Neural crest cell (in vitro differentiated cells): ENCODE data around the gene IFT80. TPM values are rescaled to one million over a fixed set of nuclear protein-coding genes. Genes with fewer than 3 reads are reported as not detected.
"Not testable (repeated sequence)": the region's sequence is repeated elsewhere in the genome, so short reads cannot be mapped to it uniquely, and the experiment has no call there.

Experiments
- DNase-seq: peaks from one replicate; pipeline ENCODE4 v3.0.0; 2021; ENCODE audit warnings: low read depth, mixed read lengths, low spot score
- H3K27ac Mint-ChIP-seq: one replicate; pipeline ENCODE4 v1.8.0; 2021; ENCODE audit warnings: mild to moderate bottlenecking, mixed read lengths; ENCODE audit not compliant: unreplicated experiment
- H3K27me3 Mint-ChIP-seq: 2 replicates; pipeline ENCODE4 v1.8.0; 2021; ENCODE audit warnings: low read depth, mild to moderate bottlenecking, mixed read lengths
- H3K36me3 Mint-ChIP-seq: 2 replicates; pipeline ENCODE4 v1.8.0; 2021; ENCODE audit warnings: low read depth, mild to moderate bottlenecking, mixed read lengths
- H3K4me1 Mint-ChIP-seq: 2 replicates; pipeline ENCODE4 v1.8.0; 2021; ENCODE audit warnings: mixed read lengths
- H3K4me3 Mint-ChIP-seq: one replicate; pipeline ENCODE4 v1.8.0; 2021; ENCODE audit warnings: mild to moderate bottlenecking, mixed read lengths
- H3K9me3 Mint-ChIP-seq: 2 replicates; pipeline ENCODE4 v1.8.0; 2021; ENCODE audit warnings: mixed read lengths
- total RNA-seq: library from RNA; stranded (reverse); gene quantifications from 2 replicates; pipeline ENCODE4 v1.2.1, GENCODE V29; 2021
- TF ChIP-seq, protein P1 (sequence below): fragments of 200-600 bp; sonication (generic); conservative IDR thresholded peaks from 2 replicates; pipeline ENCODE4 v1.5.0; 2021; ENCODE audit warnings: antibody characterized with exemption, mild to moderate bottlenecking

Gene IFT80
- total RNA-seq, 1 donor from 2014 or later: 38.4 TPM

DNA sequence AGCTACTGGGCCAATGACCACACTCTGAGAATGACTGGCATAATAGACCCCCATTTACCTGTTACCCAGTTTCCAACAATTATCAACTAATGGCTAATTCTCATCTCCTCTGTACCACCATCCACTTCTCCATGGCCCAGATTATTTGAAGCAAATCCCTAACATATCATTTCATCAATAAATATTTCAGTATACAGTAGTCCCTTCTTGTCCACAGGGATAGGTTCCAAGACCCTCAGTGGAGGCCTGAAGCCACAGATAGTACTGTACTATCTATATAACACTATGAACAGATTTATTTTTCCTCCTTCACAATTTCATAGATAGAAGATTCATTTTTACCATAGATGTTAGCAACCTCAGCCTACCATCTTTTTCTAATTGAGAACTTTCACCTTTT lies 68.3 kb downstream of the IFT80 start:
- Mint-ChIP-seq H3K36me3 (peaks cover 7% of the 10 kb centered on the region), H3K27ac (no peak overlapping the region)

DNA sequence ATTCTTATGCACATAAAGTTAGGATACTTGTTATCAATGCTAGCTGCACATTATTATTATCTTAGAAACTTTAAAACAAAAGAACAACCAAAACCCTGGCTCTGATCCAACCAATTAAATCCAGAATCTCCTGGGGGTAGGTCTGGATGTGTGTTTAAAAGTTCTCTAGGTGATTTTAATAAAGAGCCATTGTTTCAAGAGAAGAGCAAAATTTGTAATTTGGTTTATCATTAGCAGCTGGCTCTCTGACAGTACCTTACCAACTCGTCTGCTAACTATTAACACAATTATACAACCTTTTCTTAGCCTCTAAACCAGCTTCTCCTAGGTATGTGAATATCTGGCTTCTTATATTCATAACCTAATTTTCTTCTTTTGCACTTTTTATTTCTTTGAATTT lies 68.9 kb downstream of the IFT80 start:
- Mint-ChIP-seq H3K27me3 (no peaks in the 10 kb centered on the region), H3K36me3 (peaks cover 10% of the 10 kb centered on the region), H3K4me3 (no peak overlapping the region), H3K4me1 (peaks cover 10% of the 10 kb centered on the region), H3K9me3 (peaks cover 4% of the 10 kb centered on the region), H3K27ac (no peak overlapping the region)
- TF ChIP-seq, protein P1, sequence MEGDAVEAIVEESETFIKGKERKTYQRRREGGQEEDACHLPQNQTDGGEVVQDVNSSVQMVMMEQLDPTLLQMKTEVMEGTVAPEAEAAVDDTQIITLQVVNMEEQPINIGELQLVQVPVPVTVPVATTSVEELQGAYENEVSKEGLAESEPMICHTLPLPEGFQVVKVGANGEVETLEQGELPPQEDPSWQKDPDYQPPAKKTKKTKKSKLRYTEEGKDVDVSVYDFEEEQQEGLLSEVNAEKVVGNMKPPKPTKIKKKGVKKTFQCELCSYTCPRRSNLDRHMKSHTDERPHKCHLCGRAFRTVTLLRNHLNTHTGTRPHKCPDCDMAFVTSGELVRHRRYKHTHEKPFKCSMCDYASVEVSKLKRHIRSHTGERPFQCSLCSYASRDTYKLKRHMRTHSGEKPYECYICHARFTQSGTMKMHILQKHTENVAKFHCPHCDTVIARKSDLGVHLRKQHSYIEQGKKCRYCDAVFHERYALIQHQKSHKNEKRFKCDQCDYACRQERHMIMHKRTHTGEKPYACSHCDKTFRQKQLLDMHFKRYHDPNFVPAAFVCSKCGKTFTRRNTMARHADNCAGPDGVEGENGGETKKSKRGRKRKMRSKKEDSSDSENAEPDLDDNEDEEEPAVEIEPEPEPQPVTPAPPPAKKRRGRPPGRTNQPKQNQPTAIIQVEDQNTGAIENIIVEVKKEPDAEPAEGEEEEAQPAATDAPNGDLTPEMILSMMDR: no peak
- DNase-seq: no peak

More for the DNA sequence above, 68.3 kb downstream of the IFT80 start:
- TF ChIP-seq, protein P1: no peak
- H3K27me3 Mint-ChIP-seq: no peaks in the 10 kb centered on the region
- H3K4me3 Mint-ChIP-seq: no peak overlapping the region
- H3K4me1 Mint-ChIP-seq: peaks cover 10% of the 10 kb centered on the region
- no peak for DNase-seq
- H3K9me3 Mint-ChIP-seq: no peaks in the 10 kb centered on the region

DNA sequence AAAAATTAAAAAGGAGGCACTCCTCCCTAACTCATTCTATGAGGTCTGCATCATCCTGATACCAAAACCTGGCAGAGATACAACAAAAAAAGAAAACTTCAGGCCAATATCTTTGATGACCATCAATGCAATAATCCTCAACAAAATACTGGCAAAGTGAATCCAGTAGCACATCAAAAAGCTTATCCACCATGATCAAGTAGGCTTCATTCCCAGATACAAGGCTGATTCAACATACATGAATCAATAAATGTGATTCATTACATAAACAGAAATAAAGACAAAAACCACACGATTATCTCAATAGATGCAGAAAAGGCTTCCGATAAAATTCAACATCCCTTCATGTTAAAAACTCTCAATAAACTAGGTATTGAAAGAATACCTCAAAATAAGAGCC lies 72.7 kb downstream of the IFT80 start:
- not testable (repeated sequence) for H3K27me3 Mint-ChIP-seq, H3K4me3 Mint-ChIP-seq, H3K27ac Mint-ChIP-seq, DNase-seq, H3K4me1 Mint-ChIP-seq, H3K9me3 Mint-ChIP-seq
- H3K36me3 Mint-ChIP-seq: peaks cover 16% of the 10 kb centered on the region

DNA sequence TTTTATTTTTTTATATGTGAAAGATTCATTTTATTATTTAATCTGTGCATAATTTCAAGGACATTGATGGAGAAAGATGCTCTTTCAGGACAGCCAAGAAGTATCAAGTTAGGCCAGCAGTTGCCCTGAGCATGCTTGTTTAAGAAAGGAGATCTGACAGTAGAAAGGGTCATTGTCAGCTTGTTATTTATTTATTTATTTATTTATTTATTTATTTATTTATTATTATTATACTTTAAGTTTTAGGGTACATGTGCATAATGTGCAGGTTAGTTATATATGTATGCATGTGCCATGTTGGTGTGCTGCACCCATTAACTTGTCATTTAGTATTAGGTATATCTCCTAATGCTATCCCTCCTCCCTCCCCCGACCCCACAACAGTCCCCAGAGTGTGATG lies 77.2 kb downstream of the IFT80 start:
- not testable (repeated sequence) for H3K27me3 Mint-ChIP-seq, H3K9me3 Mint-ChIP-seq, DNase-seq, H3K4me3 Mint-ChIP-seq, H3K27ac Mint-ChIP-seq, H3K4me1 Mint-ChIP-seq
- H3K36me3 Mint-ChIP-seq: peaks cover 16% of the 10 kb centered on the region

DNA sequence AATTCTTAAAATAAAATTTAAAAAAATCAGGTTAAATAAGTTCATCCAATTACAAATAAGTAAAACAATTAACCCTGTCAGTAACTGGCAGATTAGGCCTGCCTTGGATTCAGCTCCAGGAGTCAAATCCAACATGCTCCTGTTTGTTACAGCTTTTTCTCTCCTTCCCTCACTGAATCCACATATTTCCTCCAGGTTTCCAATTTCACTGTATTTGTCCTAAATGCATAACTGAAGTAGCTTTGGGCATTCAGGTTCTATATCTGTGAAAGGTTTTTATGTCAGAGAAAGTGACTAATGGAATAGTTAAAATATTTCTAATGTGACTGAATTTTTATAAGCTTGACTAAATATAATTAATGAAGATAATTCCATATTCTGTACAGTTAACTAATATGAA lies 79.7 kb downstream of the IFT80 start:
- TF ChIP-seq, protein P1: no peak
- Mint-ChIP-seq H3K4me1 (no peaks in the 10 kb centered on the region), H3K9me3 (no peaks in the 10 kb centered on the region), H3K27ac (no peak overlapping the region), H3K27me3 (no peaks in the 10 kb centered on the region), H3K36me3 (peaks cover 17% of the 10 kb centered on the region), H3K4me3 (no peak overlapping the region)
- DNase-seq: no peak

DNA sequence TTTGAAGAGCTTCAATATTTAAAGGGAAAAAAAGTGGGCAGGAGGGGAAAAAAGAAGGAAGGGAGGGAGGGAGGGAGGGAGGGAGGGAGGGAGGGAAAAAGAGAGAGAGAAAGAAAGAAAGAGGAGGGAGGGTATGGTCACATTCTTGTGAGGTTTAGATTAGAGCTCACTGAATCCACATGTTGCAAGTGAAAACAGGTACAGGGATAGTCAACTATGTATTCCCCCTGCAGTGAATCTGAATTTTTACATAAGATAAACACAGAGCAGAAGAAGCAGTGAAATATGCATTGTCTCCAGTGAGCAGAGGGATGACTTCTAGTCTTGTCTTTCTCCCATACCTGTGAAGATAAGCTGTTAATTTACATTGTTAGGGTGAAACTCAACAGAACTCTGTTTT lies 84.0 kb downstream of the IFT80 start:
- no peak overlapping the region for H3K27ac Mint-ChIP-seq
- peaks cover 11% of the 10 kb centered on the region for H3K36me3 Mint-ChIP-seq
- DNase-seq: no peak
- no peaks in the 10 kb centered on the region for H3K9me3 Mint-ChIP-seq
- no peak overlapping the region for H3K4me3 Mint-ChIP-seq
- TF ChIP-seq, protein P1: no peak
- no peaks in the 10 kb centered on the region for H3K27me3 Mint-ChIP-seq
- no peaks in the 10 kb centered on the region for H3K4me1 Mint-ChIP-seq
